ENCODE results near the gene GTSE1.

The GTSE1 gene

GRCh38 chr22:46354176-46354992 is 57.7 kb downstream of the GTSE1 start:
- FAIRE-seq, result no peak

- FAIRE-seq, result no peak
Observed at GRCh38 chr22:46354993-46355305, 58.3 kb downstream of the GTSE1 start.

- FAIRE-seq, result no peak
Observed at GRCh38 chr22:46355369-46355995, 58.8 kb downstream of the GTSE1 start.

GRCh38 chr22:46355996-46356471 is 59.4 kb downstream of the GTSE1 start:
- FAIRE-seq, result no peak

GRCh38 chr22:46356496-46357480 is 60.1 kb downstream of the GTSE1 start:
- FAIRE-seq, result no peak

- FAIRE-seq, result no peak
Observed at GRCh38 chr22:46357711-46358520, 61.2 kb downstream of the GTSE1 start.

GRCh38 chr22:46358766-46359165 is 62.1 kb downstream of the GTSE1 start:
- FAIRE-seq, result no peak

- FAIRE-seq, result no peak
Observed at GRCh38 chr22:46359362-46359761, 62.7 kb downstream of the GTSE1 start.

- no peak for FAIRE-seq
Observed at GRCh38 chr22:46360097-46360496, 63.4 kb downstream of the GTSE1 start.

- FAIRE-seq, result no peak
Observed at GRCh38 chr22:46360891-46361290, 64.2 kb downstream of the GTSE1 start.

GRCh38 chr22:46361826-46362202 is 65.1 kb downstream of the GTSE1 start:
- FAIRE-seq, result no peak

- no peak for FAIRE-seq
Observed at GRCh38 chr22:46362203-46362933, 65.7 kb downstream of the GTSE1 start.

GRCh38 chr22:46362934-46363515 is 66.4 kb downstream of the GTSE1 start:
- no peak for FAIRE-seq

GRCh38 chr22:46363611-46364321 is 67.1 kb downstream of the GTSE1 start:
- FAIRE-seq, result no peak

- FAIRE-seq, result no peak
Observed at GRCh38 chr22:46364341-46365165, 67.9 kb downstream of the GTSE1 start.

- FAIRE-seq, result no peak
Observed at GRCh38 chr22:46365166-46365624, 68.5 kb downstream of the GTSE1 start.

- no peak for FAIRE-seq
Observed at GRCh38 chr22:46366327-46366731, 69.7 kb downstream of the GTSE1 start.

- FAIRE-seq, result no peak
Observed at GRCh38 chr22:46366801-46367706, 70.4 kb downstream of the GTSE1 start.

Measured in colon (tissue), 2 donors.